DMS53 (cell line): Measurements from ENCODE around the gene B3GALT2.
A peak's percentile ranks its signal among the peaks of the same experiment; 100 is the strongest.
"Not testable (repeated sequence)": the region's sequence is repeated elsewhere in the genome, so short reads cannot be mapped to it uniquely, and the experiment has no call there.

Experiments
- DNase-seq: peaks from one replicate; lab custom pipeline; 2025; lab: John Stamatoyannopoulos, UW

The B3GALT2 gene, protein sequence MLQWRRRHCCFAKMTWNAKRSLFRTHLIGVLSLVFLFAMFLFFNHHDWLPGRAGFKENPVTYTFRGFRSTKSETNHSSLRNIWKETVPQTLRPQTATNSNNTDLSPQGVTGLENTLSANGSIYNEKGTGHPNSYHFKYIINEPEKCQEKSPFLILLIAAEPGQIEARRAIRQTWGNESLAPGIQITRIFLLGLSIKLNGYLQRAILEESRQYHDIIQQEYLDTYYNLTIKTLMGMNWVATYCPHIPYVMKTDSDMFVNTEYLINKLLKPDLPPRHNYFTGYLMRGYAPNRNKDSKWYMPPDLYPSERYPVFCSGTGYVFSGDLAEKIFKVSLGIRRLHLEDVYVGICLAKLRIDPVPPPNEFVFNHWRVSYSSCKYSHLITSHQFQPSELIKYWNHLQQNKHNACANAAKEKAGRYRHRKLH

DNA sequence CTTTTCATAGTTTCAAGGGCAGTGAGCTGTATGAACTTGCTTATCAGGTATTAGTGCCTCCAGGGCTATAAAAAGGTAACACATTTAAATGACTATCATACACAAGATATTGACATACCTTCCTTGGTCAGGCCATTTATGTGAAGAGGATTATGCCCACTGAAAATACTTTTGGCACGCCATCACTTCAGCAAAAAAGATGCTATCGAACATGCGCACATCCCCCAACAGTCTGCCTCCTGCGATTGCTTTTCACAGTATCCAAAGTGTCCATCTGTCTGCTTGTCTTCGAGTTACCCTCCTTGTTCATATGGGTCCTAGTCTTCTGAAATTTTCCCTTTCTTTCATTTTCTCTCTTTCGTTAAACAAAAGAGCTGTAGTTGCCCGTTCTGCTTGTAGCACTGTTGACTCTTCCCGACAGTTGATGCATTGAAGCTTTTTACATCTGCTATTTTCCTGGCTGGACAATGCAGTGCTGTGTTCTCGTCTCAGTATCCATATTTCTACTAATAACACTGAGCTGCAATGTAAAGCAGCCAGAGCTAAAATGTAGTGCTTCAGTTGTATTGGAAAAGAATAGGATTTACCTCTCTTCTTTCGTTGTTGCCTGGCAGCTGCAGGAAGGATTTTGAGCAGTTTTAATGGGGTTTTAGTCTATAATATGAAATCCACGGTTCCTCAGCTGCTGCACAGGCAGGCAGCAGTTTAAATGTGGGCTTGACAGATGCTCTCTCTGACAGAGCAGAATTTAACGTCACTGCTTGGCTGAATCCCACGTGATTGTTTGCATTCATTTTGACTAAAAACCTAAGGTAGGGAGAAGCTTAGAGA is at the start of gene B3GALT2:
Gene B3GALT2 (minus strand): TSS at position 713 of the 831 bp plus-strand sequence. CDS start 5,051 bp downstream, outside the sequence.
- peak; percentile 79 for DNase-seq

- no peak for DNase-seq
These were observed 48.1 kb upstream of the B3GALT2 start for GRCh38 chr1:193234530-193234929.

GRCh38 chr1:193231146-193231545 is 44.7 kb upstream of the B3GALT2 start:
- DNase-seq: not testable (repeated sequence)

- DNase-seq: no peak
These were observed 42.7 kb upstream of the B3GALT2 start for GRCh38 chr1:193229136-193229535.

- no peak for DNase-seq
These were observed 35.7 kb upstream of the B3GALT2 start for GRCh38 chr1:193222056-193222615.

DNA sequence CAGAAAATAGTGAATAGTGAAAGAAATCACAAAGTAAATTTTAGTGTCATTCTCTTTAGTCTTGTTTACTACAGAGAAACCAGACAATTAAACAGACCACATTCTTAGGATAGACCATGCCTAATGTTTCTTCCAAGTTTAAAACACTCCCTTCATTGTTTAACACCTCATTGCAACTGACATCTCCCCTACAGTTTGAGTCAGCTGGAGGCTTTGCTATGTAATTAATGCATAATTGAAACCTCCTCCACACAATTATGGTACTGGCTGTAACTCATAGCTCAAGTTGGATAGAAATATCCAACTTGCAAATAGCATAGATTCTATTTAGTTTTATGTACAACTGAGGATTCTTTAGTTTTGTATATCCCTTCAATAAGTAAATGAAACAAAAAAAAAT is 35.2 kb upstream of the B3GALT2 start:
- DNase-seq: no peak

GRCh38 chr1:193219391-193219790 is 33.0 kb upstream of the B3GALT2 start:
- DNase-seq: no peak

GRCh38 chr1:193216920-193217319 is 30.5 kb upstream of the B3GALT2 start:
- no peak for DNase-seq

DNA sequence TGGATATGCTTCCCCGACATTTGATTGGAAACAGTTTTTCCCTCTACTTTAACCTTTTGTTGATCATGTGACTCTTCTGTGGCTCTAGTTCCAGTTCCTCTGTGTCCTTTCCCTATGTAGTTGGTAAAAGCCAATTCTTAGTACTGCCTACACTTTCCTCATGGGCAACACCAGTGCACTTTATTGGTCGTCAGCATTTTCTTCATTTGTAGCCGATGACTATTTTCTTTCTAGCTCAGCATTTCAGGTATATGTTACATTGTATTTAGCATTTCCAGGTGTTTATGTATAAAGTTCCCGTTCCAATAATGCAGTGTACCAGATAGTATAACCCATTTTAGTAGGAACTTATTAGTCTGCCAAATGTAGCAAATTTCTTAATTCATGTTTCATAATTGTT is 27.6 kb upstream of the B3GALT2 start:
- no peak for DNase-seq

DNA sequence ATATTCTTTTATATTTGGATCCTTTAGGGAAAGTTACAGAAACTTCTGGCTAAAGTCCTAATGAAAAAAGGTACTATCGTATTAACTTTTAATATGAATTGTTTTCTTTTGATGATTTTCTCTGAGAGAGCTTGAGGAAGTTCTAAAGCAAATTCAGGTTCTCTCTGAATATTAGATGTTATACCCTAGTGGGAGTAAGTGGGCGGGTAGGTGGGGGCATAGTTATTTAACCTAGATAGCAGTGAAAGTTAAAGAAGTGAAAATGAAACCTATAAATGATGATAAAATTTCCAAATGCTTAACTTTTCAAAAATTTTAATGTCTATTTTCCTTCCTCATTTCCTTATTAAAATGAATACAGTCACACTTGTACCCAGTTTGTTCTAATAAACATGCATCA is 26.2 kb upstream of the B3GALT2 start:
- DNase-seq: no peak

- DNase-seq: no peak
These were observed 25.1 kb upstream of the B3GALT2 start for GRCh38 chr1:193211539-193211938.

DNA sequence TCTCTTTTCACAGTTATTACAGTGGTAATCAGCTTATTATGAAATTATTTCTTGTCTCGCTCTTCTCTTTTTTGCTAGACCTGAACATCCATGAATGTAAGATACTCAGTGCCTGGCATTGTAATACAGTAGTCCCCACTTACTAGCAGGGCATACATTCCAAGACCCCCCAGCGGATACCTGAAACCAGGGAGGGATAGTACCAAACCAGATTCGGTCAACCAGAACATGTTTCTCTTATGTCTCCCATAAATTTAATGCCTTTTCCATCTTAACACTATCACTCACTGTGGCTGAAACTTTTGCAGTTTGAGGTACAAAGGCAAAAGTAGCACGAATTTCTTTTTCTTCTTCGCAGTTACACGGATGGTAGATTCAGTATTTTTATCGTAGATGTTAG is 24.6 kb upstream of the B3GALT2 start:
- no peak for DNase-seq

DNA sequence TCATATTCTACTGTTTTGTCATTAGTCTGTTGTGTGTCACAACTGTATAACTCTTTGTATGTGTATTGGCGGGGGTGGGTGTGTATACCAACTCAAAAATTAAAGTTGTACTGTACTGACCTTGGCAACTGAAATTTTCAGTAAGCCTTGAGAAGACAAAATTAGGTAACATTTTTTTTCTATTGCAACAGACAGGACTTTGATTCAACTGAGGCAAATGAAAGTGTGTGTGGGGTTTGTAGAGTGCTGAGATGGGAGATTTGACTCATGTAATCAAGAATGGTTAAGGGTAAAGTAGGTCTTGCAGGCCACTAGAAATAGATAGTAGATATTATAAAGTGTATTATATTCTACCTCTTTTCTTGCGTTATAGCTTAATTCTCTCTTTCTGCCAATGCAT is 14.6 kb upstream of the B3GALT2 start:
- DNase-seq: no peak

GRCh38 chr1:193199940-193200339 is 13.5 kb upstream of the B3GALT2 start:
- no peak for DNase-seq

GRCh38 chr1:193192586-193192985 is 6.2 kb upstream of the B3GALT2 start:
- no peak for DNase-seq

GRCh38 chr1:193190096-193190744 is 3.8 kb upstream of the B3GALT2 start:
- peak; percentile 27 for DNase-seq

DNA sequence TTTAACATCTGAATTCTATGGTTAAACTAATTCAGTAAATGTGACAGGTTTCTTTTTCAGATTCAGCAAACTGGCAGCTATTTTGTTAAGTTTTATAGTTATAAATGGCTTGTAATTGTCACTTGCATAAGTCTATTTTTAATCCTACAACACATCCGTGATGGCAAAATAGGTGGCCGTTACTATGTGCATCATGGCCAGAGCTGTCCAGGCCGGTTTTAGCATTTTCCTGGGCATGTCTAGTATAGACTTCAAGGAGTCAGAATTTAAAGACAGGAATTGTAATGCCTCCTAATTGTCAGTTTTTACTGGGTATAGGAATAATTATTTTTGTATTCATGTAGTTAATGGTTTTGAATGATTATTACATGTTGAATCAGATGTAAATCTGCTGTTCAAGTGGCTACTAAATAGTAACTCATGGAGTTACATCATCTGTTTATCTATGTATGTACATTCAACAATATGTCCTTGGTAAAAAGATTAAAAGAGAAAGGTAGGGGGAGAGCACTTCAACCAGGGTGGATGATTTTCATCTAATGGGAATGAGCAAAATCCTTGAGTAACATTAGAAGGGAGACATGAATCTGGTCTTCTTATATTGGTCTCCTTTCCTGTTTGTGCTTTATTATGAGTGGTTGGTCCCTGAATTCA is 3.2 kb upstream of the B3GALT2 start:
- peak; percentile 17 for DNase-seq

DNA sequence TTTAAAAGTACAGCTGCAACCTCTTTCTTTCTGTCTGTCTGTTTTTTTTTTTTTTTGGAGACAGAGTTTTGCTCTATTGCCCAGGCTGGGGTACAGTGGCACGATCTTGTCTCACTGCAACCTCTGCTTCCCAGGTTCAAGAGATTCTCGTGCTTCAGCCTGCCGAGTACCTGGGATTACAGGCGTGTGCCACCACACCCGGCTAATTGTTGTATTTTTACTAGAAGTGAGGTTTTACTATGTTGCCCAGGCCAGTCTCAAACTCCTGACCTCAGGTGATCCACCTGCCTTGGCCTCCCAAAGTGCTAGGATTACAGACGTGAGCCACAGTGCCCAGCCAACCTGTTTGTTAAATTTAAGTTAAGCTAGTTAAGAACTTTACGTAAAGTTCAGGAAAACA is 2.5 kb upstream of the B3GALT2 start:
- DNase-seq: not testable (repeated sequence)

DNA sequence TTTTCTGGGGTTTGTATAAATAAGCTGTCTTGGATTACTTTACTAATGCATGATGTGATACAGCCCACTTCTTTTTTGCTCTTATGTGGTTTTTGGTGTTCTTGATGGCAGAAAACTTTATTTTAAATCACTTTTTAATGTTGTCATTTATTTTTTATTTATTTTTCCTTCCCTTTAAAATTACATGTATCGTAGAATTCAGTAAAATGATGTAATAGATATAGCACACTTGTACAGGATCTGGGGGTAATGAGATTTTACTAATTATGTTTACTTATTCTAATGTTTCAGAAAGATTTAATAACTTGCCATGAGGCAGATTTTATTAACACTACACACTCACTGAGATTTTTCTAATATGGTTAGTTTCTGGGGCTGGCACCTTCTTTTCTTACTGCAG is 701 bp upstream of the B3GALT2 start:
- DNase-seq: no peak

GRCh38 chr1:193185211-193185610 is 1.2 kb downstream of the B3GALT2 start:
- DNase-seq: peak; percentile 16

GRCh38 chr1:193184776-193185175 is 1.6 kb downstream of the B3GALT2 start:
- DNase-seq: no peak
